K562 treated with DMSO at 1 percent for 4 hours (cell line): ENCODE data around the gene NR4A3. TPM values are rescaled to one million over a fixed set of nuclear protein-coding genes. Genes with fewer than 3 reads are reported as not detected.

Experiments used
- total RNA-seq: library from RNA; unstranded; fragments of 300-600 nt; gene quantifications from 2 replicates; pipeline ENCODE4 v1.2.3, GENCODE V29; 2022; ENCODE audit not compliant: insufficient read depth

The NR4A3 gene
- total RNA-seq = 0.18 TPM in 1 of 2 replicates, not detected in the other

GRCh38 chr9:99821396-99822108 is at the start of gene NR4A3:
Gene NR4A3 (plus strand): TSS chr9:99821885. CDS start chr9:99828043, 6,158 bp downstream.

GRCh38 chr9:99906403-99907207 is 84.9 kb downstream of the NR4A3 start, which contains the start of gene STX17:
Gene STX17 (plus strand): TSS chr9:99906654. CDS start chr9:99915240, 8,586 bp downstream.

Other genes with a start within 250 kb of the NR4A3 start
- gene STX17, start 84.8 kb downstream of the NR4A3 start, total RNA-seq = 7.4 and 8.0 TPM in 2 replicates